HepG2 (cell line): ENCODE measurements around the gene C11orf68. TPM values are rescaled to one million over a fixed set of nuclear protein-coding genes. Genes with fewer than 3 reads are reported as not detected.

Experiments used
- ATAC-seq: fragments of 200-7000 bp; cut with Tn5 transposase; 3 replicates; pipeline ENCODE4 v1.9.1; 2020; ENCODE audit warnings: mild to moderate bottlenecking, moderate library complexity
- BruUV-seq: library from RNA; stranded (reverse); fragments of 400-500 nt; replicated peaks from 2 replicates; lab custom pipeline; 2021; lab: Mats Ljungman, UMichigan
- CTCF ChIA-PET: fragments of 300-600 bp; formaldehyde crosslinking; extraction: SDS; loops from one replicate; lab custom pipeline; 2021; ENCODE audit warnings: low total read pairs, inconsistent platforms, low intra/inter-chr PET ratio; lab: Yijun Ruan, JAX
- POLR2A ChIA-PET: fragments of 350-600 bp; sonication (Branson Sonifier 250); formaldehyde crosslinking; loops from one replicate; lab custom pipeline; 2020; ENCODE audit warnings: antibody characterized with exemption, inconsistent platforms; lab: Yijun Ruan, JAX
- DNase-seq: peaks from one replicate; pipeline ENCODE4 v3.0.0-alpha.2; 2015; ENCODE audit warnings: low spot score
- FAIRE-seq: peaks from 3 replicates; lab custom pipeline; 2011; peaks lifted over from hg19 to GRCh38; lab: Jason Lieb, UNC
- H2AFZ ChIP-seq: one replicate; pipeline ENCODE4 v1.6.1; 2011; ENCODE audit warnings: low read length, inconsistent platforms
- H3K27ac ChIP-seq: fragments of 300-600 bp; 3 replicates; pipeline ENCODE4 v1.8.0; 2011; ENCODE audit warnings: mixed run types, mild to moderate bottlenecking, mixed read lengths, low read length, inconsistent platforms; ENCODE audit not compliant: insufficient read depth; ENCODE audit errors: extremely low read length
- H3K27me3 ChIP-seq, 2 experiments: fragments of 200-600 bp in 1 of 2; 2 replicates in 1 of 2; 3 replicates in 1 of 2; pipeline versions ENCODE4 v1.6.0 to v1.8.0; 2011; ENCODE audit warnings: low read length in 2 of 2, mild to moderate bottlenecking in 2 of 2, moderate library complexity in 2 of 2, inconsistent platforms in 1 of 2; ENCODE audit not compliant: insufficient read depth in 2 of 2, control insufficient read depth in 1 of 2
- H3K36me3 ChIP-seq, 2 experiments: fragments of 200-600 bp in 1 of 2; replicated peaks in 1 of 2; 2 replicates in 1 of 2; 3 replicates in 1 of 2; pipeline versions ENCODE4 v1.5.1 to v1.8.0; 2011; ENCODE audit warnings: low read length in 2 of 2, inconsistent platforms in 1 of 2; ENCODE audit not compliant: insufficient read depth in 2 of 2, control insufficient read depth in 1 of 2
- H3K4me1 ChIP-seq: 2 replicates; pipeline ENCODE4 v1.5.1; 2012; ENCODE audit warnings: low read length, inconsistent platforms; ENCODE audit not compliant: insufficient read depth
- H3K4me2 ChIP-seq: 2 replicates; pipeline ENCODE4 v1.6.0; 2011; ENCODE audit warnings: low read depth, low read length, inconsistent platforms
- H3K4me3 ChIP-seq, 3 experiments: fragments of 200-600 bp in 1 of 3; sonication (generic), shearing (Covaris generic) in 1 of 3; replicated peaks in 1 of 3; 2 replicates each; pipeline ENCODE4 v1.5.1; 2011 to 2016; ENCODE audit warnings: low read length in 3 of 3, inconsistent platforms in 2 of 3, low read depth in 2 of 3, mild to moderate bottlenecking in 2 of 3, control low read depth in 1 of 3, mixed read lengths in 1 of 3; ENCODE audit not compliant: insufficient read depth in 1 of 3
- H3K79me2 ChIP-seq: one replicate; pipeline ENCODE4 v1.6.1; 2011; ENCODE audit warnings: low read length, inconsistent platforms; ENCODE audit not compliant: insufficient read depth
- H3K9ac ChIP-seq: 2 replicates; pipeline ENCODE4 v1.6.0; 2011; ENCODE audit warnings: mild to moderate bottlenecking, low read depth, low read length, inconsistent platforms; ENCODE audit not compliant: insufficient read depth
- H3K9me3 ChIP-seq: 2 replicates; pipeline ENCODE4 v1.5.1; 2012; ENCODE audit warnings: mild to moderate bottlenecking, low read length
- H4K20me1 ChIP-seq: 2 replicates; pipeline ENCODE4 v1.6.0; 2011; ENCODE audit warnings: inconsistent platforms, mild to moderate bottlenecking, low read length, moderate library complexity; ENCODE audit not compliant: insufficient read depth
- ATF5 ChIP-seq: sonication (generic); formaldehyde crosslinking; IDR thresholded peaks from 2 replicates; pipeline ENCODE4 v1.4.0; 2020; ENCODE audit warnings: mild to moderate bottlenecking, low read depth, missing genetic modification reagents
- CEBPG ChIP-seq: IDR thresholded peaks from 2 replicates; pipeline ENCODE4 v1.6.1; 2016
- FOXA1 ChIP-seq, 2 experiments: fragments of 450-650 bp in 1 of 2; sonication (generic) in 1 of 2; formaldehyde crosslinking in 1 of 2; IDR thresholded peaks; 2 replicates each; pipeline versions ENCODE4 v1.4.0 to v1.6.1; 2016 to 2020; ENCODE audit warnings: missing genetic modification reagents in 1 of 2
- GLMP ChIP-seq: sonication (generic); formaldehyde crosslinking; IDR thresholded peaks from 2 replicates; pipeline ENCODE4 v1.9.0; 2021; ENCODE audit warnings: missing genetic modification reagents, mild to moderate bottlenecking, borderline replicate concordance
- KLF16 ChIP-seq, 2 experiments: sonication (generic) in 1 of 2; formaldehyde crosslinking in 1 of 2; IDR thresholded peaks; 2 replicates each; pipeline versions ENCODE4 v1.6.1 to v1.8.0; 2016 to 2023; ENCODE audit warnings: missing genetic modification reagents in 2 of 2, missing compliant biosample characterization in 1 of 2
- NR3C1 ChIP-seq: sonication (generic); formaldehyde crosslinking; IDR thresholded peaks from 2 replicates; pipeline ENCODE4 v1.4.0; 2020; ENCODE audit warnings: missing genetic modification reagents
- SRSF9 ChIP-seq: fragments of 200-400 bp; formaldehyde crosslinking; IDR thresholded peaks from 2 replicates; pipeline ENCODE4 v1.6.1; 2018; ENCODE audit warnings: borderline replicate concordance, mild to moderate bottlenecking, low read depth, low read length; ENCODE audit not compliant: insufficient read depth, poor library complexity, severe bottlenecking
- SUZ12 ChIP-seq: fragments of 150-350 bp; IDR thresholded peaks from 2 replicates; pipeline ENCODE4 v1.6.1; 2014; ENCODE audit warnings: low read depth, low read length
- TBX2 ChIP-seq: sonication (generic); formaldehyde crosslinking; IDR thresholded peaks from 2 replicates; pipeline ENCODE4 v1.5.0; 2020; ENCODE audit warnings: missing genetic modification reagents, mild to moderate bottlenecking, borderline replicate concordance
- UBTF ChIP-seq: sonication (generic); formaldehyde crosslinking; IDR thresholded peaks from 2 replicates; pipeline ENCODE4 v1.4.0; 2020; ENCODE audit warnings: mild to moderate bottlenecking, missing genetic modification reagents
- ZNF766 ChIP-seq: sonication (generic); formaldehyde crosslinking; IDR thresholded peaks from 2 replicates; pipeline ENCODE4 v1.5.0; 2020; ENCODE audit warnings: missing genetic modification reagents, borderline replicate concordance
- ZNF775 ChIP-seq: sonication (generic); formaldehyde crosslinking; IDR thresholded peaks from 2 replicates; pipeline ENCODE4 v1.4.0; 2020; ENCODE audit warnings: missing genetic modification reagents, mild to moderate bottlenecking, moderate library complexity, borderline replicate concordance
- WGBS: methylation state at CpG from one replicate; pipeline ENCODE4 v1.1.6; 2017; ENCODE audit warnings: low lambda C conversion rate; 5-methylcytosine and 5-hydroxymethylcytosine counted together
- in situ Hi-C: cut with HindIII; loops from 2 replicates; pipeline ENCODE4 v1.10.0; 2017; ENCODE audit warnings: low pct_unique_long_range_greater_than_20kb; ENCODE audit not compliant: extremely low pct_ligation_motif_present
- intact Hi-C: fragments of 100-400 bp; cut with micrococcal nuclease; formaldehyde crosslinking; loops from one replicate; pipeline ENCODE4 v1.10.0; 2022; ENCODE audit not compliant: unreplicated experiment
- polyA plus RNA-seq, 8 experiments: library from polyadenylated mRNA; depleted of rRNA in 3 of 8; stranded (reverse) in 7 of 8; unstranded in 1 of 8; fragments of >200 nt; fragmentation: Illumina TruSeq in 4 of 8; extraction: Trizol in 4 of 8; gene quantifications; 2 replicates each; pipeline versions ENCODE4 v1.2.1 to v1.2.3, GENCODE V29; 2011 to 2016; ENCODE audit warnings: low read depth in 4 of 8, missing spikeins in 1 of 8, mixed read lengths in 1 of 8; ENCODE audit not compliant: insufficient read depth in 1 of 8
- total RNA-seq, 5 experiments: library from RNA; depleted of rRNA; stranded (reverse); fragments of >200 nt; fragmentation: Illumina TruSeq; extraction: Trizol; gene quantifications; 2 replicates each; pipeline ENCODE4 v1.2.3, GENCODE V29; 2016; ENCODE audit warnings: low read depth in 1 of 5
- TF ChIP-seq, protein P1 (sequence below): sonication (generic); formaldehyde crosslinking; IDR thresholded peaks from 2 replicates; pipeline ENCODE4 v1.4.0; 2020; ENCODE audit warnings: missing genetic modification reagents, mild to moderate bottlenecking, borderline replicate concordance

C11orf68 gene
- total and polyA plus RNA-seq, 2 of the 13 experiments (the other 11 are each of a cell fraction or from before 2014, with no cell fraction given), result 8.4 to 28.3 TPM

GRCh38 chr11:65886826-65887722, 31.8 kb downstream of the C11orf68 start:
- peaks cover 4 to 19% of the 10 kb centered on the region in 2 experiments; a peak in 4 of 5 replicates for H3K36me3 ChIP-seq
- CTCF ChIA-PET, result interaction anchor here (0.6 to 6.9 kb wide), 3 partner anchors 102 to 417 kb away, joined by 3 to 63 read pairs (median 4); no protein-coding TSS in a partner anchor
- H3K9ac ChIP-seq, result peak overlapping the region; percentile 70
- H4K20me1 ChIP-seq, result no peaks in the 10 kb centered on the region
- no peak overlapping the region for H2AFZ ChIP-seq
- no peaks in the 10 kb centered on the region for H3K9me3 ChIP-seq
- intact Hi-C loops, result loop anchor here (5.0 kb wide), 1 partner anchor 45 kb away; no protein-coding TSS in a partner anchor
- in situ Hi-C loops, result no loop called here
- no peak overlapping the region for H3K27ac ChIP-seq
- FAIRE-seq (no peak), ATAC-seq (no peak), DNase-seq (no peak)
- POLR2A ChIA-PET, result interaction anchor here (1.2 to 7.6 kb wide), 12 partner anchors 10 to 175 kb away, joined by 3 to 95 read pairs (median 8); partner anchors contain the start of genes BANF1, C11orf68, CFL1 and EIF1AD
- 81% methylated on average over 14 of the region's 14 CpGs for WGBS
- H3K4me1 ChIP-seq, result peaks cover 60% of the 10 kb centered on the region
- H3K4me3 ChIP-seq, result peak overlapping the region; percentile 74 to 91 (median 87); a peak in 5 of 6 replicates
- BruUV-seq, result no TSS peak
- H3K27me3 ChIP-seq, result no peaks in the 10 kb centered on the region; a peak in 1 of 5 replicates
- H3K79me2 ChIP-seq, result peaks cover 5% of the 10 kb centered on the region
- H3K4me2 ChIP-seq, result peak overlapping the region; percentile 96
- no peak for TF ChIP-seq UBTF (CRISPR knock-in tag)
- no peak for TF ChIP-seq ZNF775 (CRISPR knock-in tag)
- TF ChIP-seq ATF5 (CRISPR knock-in tag), result no peak
- no peak for TF ChIP-seq KLF16 (CRISPR knock-in tag; IDR thresholded peaks at IDR 0.05)
- no peak for TF ChIP-seq TBX2 (CRISPR knock-in tag)
- no peak for TF ChIP-seq GLMP
- TF ChIP-seq ZNF766, result no peak
- TF ChIP-seq SRSF9, result no peak
- no peak for TF ChIP-seq SUZ12
- no peak for TF ChIP-seq FOXA1 (IDR thresholded peaks at IDR 0.05)
- TF ChIP-seq FOXA1 (CRISPR knock-in tag; IDR thresholded peaks at IDR 0.05), result no peak
- no peak for TF ChIP-seq CEBPG (CRISPR knock-in tag)
- no peak for TF ChIP-seq NR3C1
- TF ChIP-seq, protein P1, sequence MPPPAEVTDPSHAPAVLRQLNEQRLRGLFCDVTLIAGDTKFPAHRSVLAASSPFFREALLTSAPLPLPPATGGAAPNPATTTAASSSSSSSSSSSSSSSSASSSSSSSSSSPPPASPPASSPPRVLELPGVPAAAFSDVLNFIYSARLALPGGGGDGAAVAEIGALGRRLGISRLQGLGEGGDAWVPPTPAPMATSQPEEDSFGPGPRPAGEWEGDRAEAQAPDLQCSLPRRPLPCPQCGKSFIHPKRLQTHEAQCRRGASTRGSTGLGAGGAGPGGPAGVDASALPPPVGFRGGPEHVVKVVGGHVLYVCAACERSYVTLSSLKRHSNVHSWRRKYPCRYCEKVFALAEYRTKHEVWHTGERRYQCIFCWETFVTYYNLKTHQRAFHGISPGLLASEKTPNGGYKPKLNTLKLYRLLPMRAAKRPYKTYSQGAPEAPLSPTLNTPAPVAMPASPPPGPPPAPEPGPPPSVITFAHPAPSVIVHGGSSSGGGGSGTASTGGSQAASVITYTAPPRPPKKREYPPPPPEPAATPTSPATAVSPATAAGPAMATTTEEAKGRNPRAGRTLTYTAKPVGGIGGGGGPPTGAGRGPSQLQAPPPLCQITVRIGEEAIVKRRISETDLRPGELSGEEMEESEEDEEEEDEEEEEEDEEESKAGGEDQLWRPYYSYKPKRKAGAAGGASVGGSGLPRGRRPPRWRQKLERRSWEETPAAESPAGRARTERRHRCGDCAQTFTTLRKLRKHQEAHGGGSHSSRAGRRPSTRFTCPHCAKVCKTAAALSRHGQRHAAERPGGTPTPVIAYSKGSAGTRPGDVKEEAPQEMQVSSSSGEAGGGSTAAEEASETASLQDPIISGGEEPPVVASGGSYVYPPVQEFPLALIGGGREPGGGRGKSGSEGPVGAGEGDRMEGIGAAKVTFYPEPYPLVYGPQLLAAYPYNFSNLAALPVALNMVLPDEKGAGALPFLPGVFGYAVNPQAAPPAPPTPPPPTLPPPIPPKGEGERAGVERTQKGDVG, result no peak
